Measurements from ENCODE around the gene APEH. TPM values are rescaled to one million over a fixed set of nuclear protein-coding genes. Genes with fewer than 3 reads are reported as not detected.

APEH gene
- total and polyA plus RNA-seq, 2 experiments from 2014 or later = 170 to 264 TPM

GRCh38 chr3:49663831-49664230 lies 10.3 kb upstream of the APEH start:
- H3K27ac Mint-ChIP-seq = no peak overlapping the region
- no peak overlapping the region for H3K4me3 Mint-ChIP-seq
- no peaks in the 10 kb centered on the region; the same call in 2 of the 3 replicates for H3K36me3 Mint-ChIP-seq (ENCODE audit: low read depth)
- ATAC-seq (no peak), DNase-seq (ENCODE audit: low spot score) (no peak)
- Histone ChIP-seq H3K27me3 (ENCODE audit: insufficient read depth) (no peaks in the 10 kb centered on the region), H3K9me2 (ENCODE audit: insufficient read depth) (no peaks in the 10 kb centered on the region), H2AFZ (no peak overlapping the region), H3K4me2 (no peak overlapping the region), H3F3A (replicated peaks; ENCODE audit: low read depth) (no peaks in the 10 kb centered on the region), H3K27ac (ENCODE audit: low read depth) (no peak overlapping the region), H3K4me3 (no peak overlapping the region), H3K4me1 (ENCODE audit: insufficient read depth) (no peaks in the 10 kb centered on the region), H3K79me2 (replicated peaks; ENCODE audit: insufficient read depth) (no peaks in the 10 kb centered on the region), H4K20me1 (replicated peaks; ENCODE audit: insufficient read depth) (no peaks in the 10 kb centered on the region), H3K36me3 (ENCODE audit: insufficient read depth) (no peaks in the 10 kb centered on the region)
- TF ChIP-seq ZNF331 (CRISPR knock-in tag; IDR thresholded peaks at IDR 0.05; ENCODE audit: low read depth) (no peak), JUNB (IDR thresholded peaks at IDR 0.05; ENCODE audit: unreplicated experiment) (no peak), POLR2AphosphoS5 (IDR thresholded peaks at IDR 0.05; ENCODE audit: low read depth) (no peak), CREB1 (CRISPR knock-in tag; IDR thresholded peaks at IDR 0.05; ENCODE audit: low read depth) (no peak), ZNF462 (CRISPR knock-in tag; IDR thresholded peaks at IDR 0.05) (no peak), EZH2 (IDR thresholded peaks at IDR 0.05; ENCODE audit: low read depth, unreplicated experiment) (no peak)
- H3K9me3 Mint-ChIP-seq = no peaks in the 10 kb centered on the region
- H3K27me3 Mint-ChIP-seq (ENCODE audit: insufficient read depth, low read depth, poor library complexity) = peaks cover 15% of the 10 kb centered on the region
- H3K4me1 Mint-ChIP-seq = peaks cover 21% of the 10 kb centered on the region

- Mint-ChIP-seq H3K36me3 (ENCODE audit: low read depth) (no peaks in the 10 kb centered on the region; the same call in 2 of the 3 replicates), H3K9me3 (no peaks in the 10 kb centered on the region), H3K4me1 (peaks cover 21% of the 10 kb centered on the region), H3K27ac (no peak overlapping the region), H3K27me3 (ENCODE audit: insufficient read depth, low read depth, poor library complexity) (peaks cover 14% of the 10 kb centered on the region), H3K4me3 (no peak overlapping the region)
- H3K27me3 ChIP-seq (ENCODE audit: insufficient read depth) = no peaks in the 10 kb centered on the region
- H3F3A ChIP-seq (replicated peaks; ENCODE audit: low read depth) = no peaks in the 10 kb centered on the region
- no peaks in the 10 kb centered on the region for H3K9me2 ChIP-seq (ENCODE audit: insufficient read depth)
- ATAC-seq = no peak
- no peak overlapping the region for H3K4me2 ChIP-seq
- no peaks in the 10 kb centered on the region for H3K79me2 ChIP-seq (replicated peaks; ENCODE audit: insufficient read depth)
- no peak overlapping the region for H3K4me3 ChIP-seq
- no peak overlapping the region for H3K27ac ChIP-seq (ENCODE audit: low read depth)
- no peak overlapping the region for H2AFZ ChIP-seq
- H3K4me1 ChIP-seq (ENCODE audit: insufficient read depth) = no peaks in the 10 kb centered on the region
- no peaks in the 10 kb centered on the region for H3K36me3 ChIP-seq (ENCODE audit: insufficient read depth)
- DNase-seq (ENCODE audit: low spot score) = no peak
- no peaks in the 10 kb centered on the region for H4K20me1 ChIP-seq (replicated peaks; ENCODE audit: insufficient read depth)
- no peak for TF ChIP-seq ZNF331 (CRISPR knock-in tag; IDR thresholded peaks at IDR 0.05; ENCODE audit: low read depth)
- TF ChIP-seq EZH2phosphoT487 (IDR thresholded peaks at IDR 0.05; ENCODE audit: unreplicated experiment) = no peak
- no peak for TF ChIP-seq JUNB (IDR thresholded peaks at IDR 0.05; ENCODE audit: unreplicated experiment)
- TF ChIP-seq CREB1 (CRISPR knock-in tag; IDR thresholded peaks at IDR 0.05; ENCODE audit: low read depth) = no peak
- no peak for TF ChIP-seq REST (IDR thresholded peaks at IDR 0.05; ENCODE audit: unreplicated experiment)
Measured at GRCh38 chr3:49664300-49664699, 9.9 kb upstream of the APEH start.

Data from GM23338 (cell line).